HG02852 (cell line): Measurements from ENCODE around the gene ZNF585A.

ENCODE experiments used
- ATAC-seq: cut with Tn5 transposase; IDR thresholded peaks from one replicate; pipeline ENCODE4 v1.9.1; 2021; ENCODE audit warnings: mild to moderate bottlenecking, moderate library complexity; ENCODE audit not compliant: unreplicated experiment

ZNF585A gene

DNA sequence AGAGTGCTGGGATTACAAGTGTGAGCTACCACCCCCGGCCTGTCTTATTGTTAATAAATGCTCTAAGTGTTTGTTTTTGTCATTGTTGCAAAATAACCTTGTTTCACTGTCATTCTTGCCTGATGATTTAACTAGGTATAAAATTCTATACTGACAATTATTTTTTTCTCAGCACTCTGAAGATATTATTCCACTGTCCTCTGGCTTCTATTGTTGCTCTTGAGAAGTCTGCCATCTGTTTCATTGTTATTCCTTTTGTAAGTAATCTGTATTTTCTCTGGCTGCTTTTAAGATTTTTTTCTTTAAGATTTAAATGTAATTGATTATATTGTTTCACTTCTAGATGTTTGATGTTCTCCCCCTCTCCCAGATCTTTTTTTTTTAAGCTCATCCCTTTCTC, 76.6 kb downstream of the ZNF585A start:
- no peak for ATAC-seq
